Esophagus mucosa (tissue), 1 donor: ENCODE results near the gene LAIR2. TPM values are rescaled to one million over a fixed set of nuclear protein-coding genes. Genes with fewer than 3 reads are reported as not detected.

ENCODE experiments used
- ATAC-seq: fragments of 200-7000 bp; cut with Tn5 transposase; one replicate; pipeline ENCODE4 v1.9.1; 2020
- total RNA-seq: library from RNA; stranded (reverse); gene quantifications from one replicate; pipeline ENCODE4 v1.2.4, GENCODE V29; 2023
- donor health status: DM: yes; HTN: yes; CAD: no.

The LAIR2 gene
- total RNA-seq, 1 donor from 2014 or later: not detected

DNA sequence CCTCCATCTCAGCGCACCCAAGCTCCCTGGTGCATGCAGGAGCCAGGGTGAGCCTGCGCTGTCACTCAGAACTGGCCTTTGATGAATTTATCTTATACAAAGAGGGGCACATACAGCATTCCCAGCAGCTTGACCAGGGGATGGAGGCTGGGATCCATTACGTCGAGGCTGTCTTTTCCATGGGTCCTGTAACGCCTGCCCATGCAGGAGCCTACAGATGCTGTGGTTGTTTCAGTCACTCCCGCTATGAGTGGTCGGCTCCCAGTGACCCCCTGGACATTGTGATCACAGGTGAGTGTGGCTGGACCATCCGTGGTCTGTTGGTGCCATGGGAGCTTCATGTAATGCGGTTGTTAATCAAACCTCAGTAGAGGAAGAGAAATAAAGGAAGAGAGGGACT lies 33.0 kb downstream of the LAIR2 start:
- ATAC-seq: no peak

DNA sequence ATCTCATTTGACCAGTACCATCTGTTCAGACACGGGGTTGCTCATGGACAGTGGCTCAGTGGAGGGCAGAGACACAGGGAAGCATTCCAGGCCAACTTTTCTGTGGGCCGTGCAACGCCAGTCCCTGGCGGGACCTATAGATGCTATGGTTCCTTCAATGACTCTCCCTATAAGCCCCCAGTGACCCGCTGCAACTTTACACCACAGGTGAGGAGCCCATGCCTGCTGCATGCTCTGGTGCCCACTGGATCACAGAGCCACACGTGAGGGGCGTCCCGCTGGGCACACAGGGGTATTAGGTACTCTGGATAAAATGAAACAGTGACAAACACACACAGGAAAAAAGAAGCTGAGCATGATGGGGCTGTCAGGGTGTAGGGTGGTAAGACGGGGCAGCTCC lies 34.3 kb downstream of the LAIR2 start:
- no peak for ATAC-seq

DNA sequence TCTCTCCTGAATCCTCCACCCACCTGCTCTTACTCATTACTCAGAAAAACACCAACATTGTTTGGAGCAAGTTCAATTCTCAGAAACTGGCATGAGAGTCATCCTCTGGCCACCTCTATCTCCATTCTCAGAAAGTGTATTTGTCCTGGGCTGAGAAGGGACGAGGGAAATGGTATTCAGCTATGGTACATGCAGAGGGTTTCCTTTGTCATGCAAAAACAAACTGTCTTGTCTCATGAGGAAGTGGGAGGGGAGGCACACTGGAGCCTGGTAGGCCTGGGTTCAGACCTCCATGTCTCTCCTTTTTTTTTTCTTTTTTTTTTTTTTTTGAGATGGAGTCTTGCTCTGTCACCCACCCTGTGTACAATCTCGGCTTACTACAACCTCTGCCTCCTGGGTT lies 39.1 kb downstream of the LAIR2 start:
- ATAC-seq: no peak

DNA sequence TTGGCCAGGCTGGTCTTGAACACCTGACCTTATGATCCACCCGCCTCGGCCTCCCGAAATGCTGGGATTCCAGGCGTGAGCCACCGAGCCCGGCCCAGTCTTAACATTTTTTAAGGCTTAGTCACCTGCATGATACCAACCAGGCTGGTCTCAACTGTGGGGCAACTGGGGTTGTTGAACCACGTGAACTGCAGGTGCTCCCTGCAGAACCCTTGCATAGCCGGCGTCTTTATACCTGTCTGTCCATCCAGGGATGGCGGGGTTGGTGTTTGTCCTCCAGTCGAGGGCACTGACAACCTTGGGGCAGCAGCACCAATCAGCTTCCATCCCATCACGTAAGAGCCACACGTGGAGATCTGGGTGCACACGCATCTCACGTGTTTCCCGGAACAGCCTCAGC lies 46.2 kb downstream of the LAIR2 start:
- ATAC-seq: no peak

DNA sequence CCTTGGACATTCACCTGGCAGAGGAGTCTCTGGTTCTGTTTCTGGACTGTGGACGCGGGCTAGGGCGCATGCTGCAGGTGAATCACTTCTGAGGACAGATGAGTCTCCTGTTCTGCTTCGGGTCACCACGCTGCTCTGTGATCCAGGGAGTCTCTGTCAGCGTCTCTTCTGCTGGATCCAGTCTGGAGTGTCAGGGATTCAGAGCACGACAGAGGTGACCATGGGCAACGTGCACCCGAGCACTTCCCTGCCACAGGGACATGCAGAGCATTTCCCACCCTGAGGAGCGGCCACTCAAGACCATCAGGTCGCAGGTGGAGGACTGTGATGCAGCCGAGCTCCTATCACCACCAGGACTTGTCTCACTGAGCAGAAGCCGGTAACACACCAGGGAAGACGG lies 46.6 kb downstream of the LAIR2 start:
- ATAC-seq: no peak

DNA sequence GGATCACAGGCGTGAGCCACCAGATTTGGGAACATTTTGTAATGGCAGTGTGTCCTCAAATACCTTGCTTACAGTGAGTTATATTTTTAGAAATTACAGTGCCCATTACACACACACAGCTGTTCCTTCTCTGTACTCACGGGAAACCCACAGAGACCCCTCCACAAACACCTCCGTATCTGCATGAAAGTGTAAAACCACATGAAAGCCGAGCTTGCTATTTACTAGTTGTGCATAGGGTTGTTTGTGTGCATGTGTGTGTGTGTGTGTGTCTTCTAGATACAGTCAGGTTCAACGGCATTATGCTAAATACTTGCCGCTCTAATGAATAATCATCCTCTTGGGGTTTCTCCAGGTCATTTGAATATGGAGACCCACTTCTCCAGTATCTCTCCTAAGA lies 48.7 kb downstream of the LAIR2 start:
- ATAC-seq: no peak

DNA sequence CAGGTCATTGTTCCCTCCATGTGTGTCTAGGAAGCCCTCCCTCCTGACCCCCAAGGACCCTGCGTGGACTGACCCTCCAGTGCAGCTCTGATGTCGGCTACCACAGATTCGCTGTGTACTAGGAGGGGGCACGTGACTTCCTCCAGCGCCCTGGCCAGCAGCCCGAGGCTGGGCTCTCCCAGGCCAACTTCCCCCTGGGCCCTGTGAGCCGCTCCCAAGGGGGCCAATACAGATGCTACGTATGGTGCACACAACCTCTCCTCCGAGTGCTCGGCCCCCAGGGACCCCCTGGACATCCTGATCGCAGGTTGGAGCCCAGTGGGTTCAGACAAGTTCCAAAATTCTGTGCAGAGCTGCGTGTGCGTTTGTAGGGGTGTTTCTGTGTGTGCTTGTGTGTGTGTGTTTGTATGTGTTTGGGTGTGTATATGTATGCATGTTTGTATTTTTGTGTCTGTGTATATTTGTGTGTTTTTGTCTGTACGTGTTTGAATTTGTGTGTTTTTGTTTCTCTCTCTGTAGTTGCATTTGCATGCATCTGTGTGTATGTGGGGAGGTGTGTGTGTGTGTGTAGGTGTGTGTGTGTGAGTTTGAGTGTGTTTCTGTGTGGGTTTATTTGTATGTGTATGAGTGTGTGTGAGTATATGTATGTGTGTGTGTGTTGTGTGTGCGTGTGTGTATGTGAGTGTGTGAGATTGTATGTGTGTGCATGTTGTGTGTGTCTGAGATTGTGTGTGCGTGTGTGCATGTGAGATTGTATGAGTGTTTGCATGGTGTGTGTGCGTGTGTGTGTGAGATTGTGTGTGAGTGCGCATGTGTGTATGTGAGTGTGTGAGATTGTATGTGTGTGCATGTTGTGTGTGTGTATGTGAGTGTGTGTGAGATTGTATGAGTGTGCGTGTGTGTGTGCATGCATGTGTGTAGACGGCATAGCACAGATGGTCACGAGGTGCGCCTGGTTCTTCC lies 49.6 kb downstream of the LAIR2 start:
- no peak for ATAC-seq

DNA sequence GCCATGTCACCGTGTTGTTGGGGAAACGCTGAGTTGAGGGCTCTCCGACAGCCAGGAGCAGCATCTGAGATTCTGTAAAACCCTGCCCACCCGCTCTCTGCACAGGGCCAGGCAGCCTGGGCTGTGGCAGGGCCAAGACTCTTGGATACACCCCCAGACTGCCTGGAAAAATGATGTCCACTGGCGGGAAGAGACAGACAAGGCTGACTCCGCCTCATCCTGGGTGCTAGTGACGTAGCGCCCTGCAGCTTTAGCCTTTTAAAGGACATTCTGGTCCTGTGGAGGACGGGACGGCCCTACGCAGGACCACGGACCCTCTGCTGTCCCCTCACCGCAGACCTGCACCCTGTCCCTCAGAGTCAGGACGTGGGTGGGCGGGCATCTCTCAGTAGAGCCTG lies 50.3 kb downstream of the LAIR2 start:
- ATAC-seq: no peak

DNA sequence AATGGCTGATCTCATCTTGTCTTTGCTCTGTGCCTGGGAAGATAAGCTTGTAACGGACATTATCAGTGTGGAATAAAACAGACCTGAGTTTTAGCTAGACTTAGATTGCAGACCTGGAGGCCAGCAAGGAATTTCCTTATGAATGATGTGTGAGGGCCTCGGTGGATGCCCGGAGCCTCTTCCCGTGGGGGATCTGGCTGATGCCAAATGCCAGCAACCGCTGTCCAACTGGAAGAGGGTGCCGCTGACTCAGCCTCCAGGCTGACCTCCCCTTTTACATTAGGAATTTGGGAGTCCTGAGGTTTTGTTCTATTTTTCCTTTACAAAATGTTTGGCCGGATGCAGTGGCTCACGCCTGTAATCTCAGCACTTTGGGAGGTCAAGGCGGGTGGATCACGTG lies 51.4 kb downstream of the LAIR2 start:
- ATAC-seq: no peak

DNA sequence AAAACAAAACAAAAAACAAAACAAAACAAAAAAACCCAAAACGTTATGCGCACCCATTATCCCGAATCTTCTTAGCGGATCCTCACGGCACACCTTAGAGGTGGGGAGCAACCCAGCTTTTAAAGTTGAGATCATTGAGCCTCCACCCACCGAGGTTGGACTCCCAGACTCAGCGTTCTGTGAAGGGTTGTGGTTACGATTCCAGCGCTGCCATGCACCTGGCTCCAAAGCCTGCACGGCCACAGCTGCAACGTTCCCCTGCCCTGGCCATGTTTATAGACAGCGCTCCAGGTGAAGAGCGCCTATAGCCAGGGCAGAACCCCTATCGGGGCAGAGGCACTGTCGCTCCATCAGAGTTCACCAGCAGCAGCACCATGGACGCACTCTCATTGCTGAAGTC lies 52.3 kb downstream of the LAIR2 start:
- no peak for ATAC-seq

DNA sequence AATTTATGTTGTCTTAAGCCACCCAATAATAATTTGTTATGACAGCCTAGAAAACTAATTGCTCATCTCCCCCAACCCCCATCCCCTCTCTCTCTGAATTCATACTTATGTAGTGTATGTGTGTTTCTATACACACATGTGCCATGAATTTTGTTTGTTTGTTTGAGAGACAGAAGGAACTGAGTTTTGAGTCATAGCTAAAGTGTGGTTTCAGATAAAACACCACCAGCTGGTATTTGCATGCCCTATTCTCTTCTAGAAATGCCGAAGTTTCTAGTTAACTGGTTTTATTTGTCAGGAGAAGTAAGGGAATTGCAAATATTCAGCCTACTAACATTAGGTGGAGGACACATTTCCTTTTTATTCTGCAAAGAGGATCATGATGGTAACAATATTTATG lies 53.6 kb downstream of the LAIR2 start:
- no peak for ATAC-seq

DNA sequence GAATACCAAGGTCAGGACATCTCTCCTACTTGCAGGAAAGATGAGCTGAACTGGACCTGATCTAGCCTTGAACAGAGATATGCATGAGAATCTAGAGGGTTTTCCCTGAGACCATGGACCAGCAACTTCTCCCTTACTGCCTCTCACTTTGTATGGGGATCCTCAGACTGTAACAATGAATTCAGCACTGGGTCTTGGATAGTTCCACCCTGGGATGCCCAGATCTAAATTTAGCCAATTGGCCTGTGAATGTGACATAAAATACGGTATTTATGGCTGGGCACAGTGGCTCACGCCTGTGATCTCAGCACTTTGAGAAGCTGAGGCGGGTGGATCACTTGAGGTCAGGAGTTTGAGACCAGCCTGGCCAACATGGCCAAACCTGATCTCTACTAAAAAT lies 55.7 kb downstream of the LAIR2 start:
- no peak for ATAC-seq

Other genes with a start within 250 kb of the LAIR2 start
- 0.32 TPM for gene LILRB5, start 245.6 kb upstream of the LAIR2 start, total RNA-seq
- gene LILRB2, start 221.7 kb upstream of the LAIR2 start, total RNA-seq: 0.84 TPM
- 0.64 TPM for gene LILRA5, start 189.7 kb upstream of the LAIR2 start, total RNA-seq
- gene LILRA4, start 163.7 kb upstream of the LAIR2 start, total RNA-seq: not detected
- gene LAIR1, start 137.9 kb upstream of the LAIR2 start, total RNA-seq: 1.5 TPM
- gene TTYH1, start 87.4 kb upstream of the LAIR2 start, total RNA-seq: 0.44 TPM
- 38.5 TPM for gene LENG8, start 53.6 kb upstream of the LAIR2 start, total RNA-seq
- gene LENG9, start 39.1 kb upstream of the LAIR2 start, total RNA-seq: 7.2 TPM
- 18.2 TPM for gene CDC42EP5, start 29.5 kb upstream of the LAIR2 start, total RNA-seq
- gene LILRA2, start 71.0 kb downstream of the LAIR2 start, total RNA-seq: not detected
- 0.16 TPM for gene LILRA1, start 90.8 kb downstream of the LAIR2 start, total RNA-seq
- 1.3 TPM for gene LILRB1, start 127.7 kb downstream of the LAIR2 start, total RNA-seq
- gene LILRB4, start 160.2 kb downstream of the LAIR2 start, total RNA-seq: 0.48 TPM
- not detected for gene KIR3DL3, start 221.6 kb downstream of the LAIR2 start, total RNA-seq
- gene KIR2DL3, start 235.7 kb downstream of the LAIR2 start, total RNA-seq: not detected